GM18951 (cell line): ENCODE measurements around the gene PCED1A.

ENCODE experiments used
- POLR2A ChIP-seq: IDR thresholded peaks from 4 replicates; pipeline ENCODE4 v1.6.1; 2011; ENCODE audit warnings: mild to moderate bottlenecking; ENCODE audit not compliant: insufficient read length, insufficient read depth; ENCODE audit errors: extremely low read depth
- in situ Hi-C: fragments of 300-500 bp; cut with MboI; formaldehyde crosslinking; loops from one replicate; pipeline ENCODE4 v1.12.0; 2022; ENCODE audit warnings: low sequenced_read_pairs, mixed read lengths, inconsistent platforms; ENCODE audit not compliant: unreplicated experiment

Gene PCED1A

DNA sequence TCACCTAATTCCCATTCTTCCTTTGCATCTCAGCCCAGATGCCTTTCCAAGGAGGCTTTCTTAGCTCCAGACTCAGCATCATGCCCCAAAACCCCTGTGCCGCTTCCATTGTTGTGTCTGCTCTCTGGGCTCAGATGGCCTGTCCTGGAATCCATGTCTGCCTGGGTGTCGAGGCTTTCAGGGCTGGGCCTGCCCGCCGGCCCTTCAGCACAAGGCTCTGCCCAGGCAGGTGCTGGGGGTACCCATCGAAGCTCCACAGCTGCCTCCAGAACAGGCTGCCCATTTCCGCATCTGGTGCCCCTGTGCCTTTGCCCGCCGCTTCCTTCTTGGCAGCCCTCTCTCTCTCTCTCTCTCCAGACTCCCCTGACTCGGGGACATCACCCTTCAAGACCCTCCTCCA is 41.2 kb downstream of the PCED1A start:
- in situ Hi-C loops = no loop called here

DNA sequence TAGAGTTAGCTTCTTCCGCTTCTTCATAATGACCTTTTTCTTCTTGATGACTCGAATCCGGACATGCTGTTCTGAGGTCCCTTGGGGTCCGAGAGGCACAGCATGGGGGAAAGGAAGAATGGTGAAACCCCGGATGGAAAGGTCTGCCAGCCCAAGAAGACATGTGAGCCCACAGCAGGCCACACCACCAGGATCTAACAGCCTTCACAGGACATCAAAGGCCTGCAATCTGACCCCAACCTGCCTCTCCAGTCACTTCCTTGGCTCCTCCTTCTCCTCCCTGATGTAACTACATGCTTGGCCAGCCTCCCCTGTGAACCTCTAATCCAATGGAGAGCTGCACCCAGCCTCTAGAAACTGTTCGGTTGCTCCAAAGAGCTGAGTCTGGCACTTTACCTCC is 41.6 kb downstream of the PCED1A start:
- in situ Hi-C loops = no loop called here
- TF ChIP-seq POLR2A = no peak

More for the DNA sequence above, 41.2 kb downstream of the PCED1A start:
- no peak for TF ChIP-seq POLR2A

DNA sequence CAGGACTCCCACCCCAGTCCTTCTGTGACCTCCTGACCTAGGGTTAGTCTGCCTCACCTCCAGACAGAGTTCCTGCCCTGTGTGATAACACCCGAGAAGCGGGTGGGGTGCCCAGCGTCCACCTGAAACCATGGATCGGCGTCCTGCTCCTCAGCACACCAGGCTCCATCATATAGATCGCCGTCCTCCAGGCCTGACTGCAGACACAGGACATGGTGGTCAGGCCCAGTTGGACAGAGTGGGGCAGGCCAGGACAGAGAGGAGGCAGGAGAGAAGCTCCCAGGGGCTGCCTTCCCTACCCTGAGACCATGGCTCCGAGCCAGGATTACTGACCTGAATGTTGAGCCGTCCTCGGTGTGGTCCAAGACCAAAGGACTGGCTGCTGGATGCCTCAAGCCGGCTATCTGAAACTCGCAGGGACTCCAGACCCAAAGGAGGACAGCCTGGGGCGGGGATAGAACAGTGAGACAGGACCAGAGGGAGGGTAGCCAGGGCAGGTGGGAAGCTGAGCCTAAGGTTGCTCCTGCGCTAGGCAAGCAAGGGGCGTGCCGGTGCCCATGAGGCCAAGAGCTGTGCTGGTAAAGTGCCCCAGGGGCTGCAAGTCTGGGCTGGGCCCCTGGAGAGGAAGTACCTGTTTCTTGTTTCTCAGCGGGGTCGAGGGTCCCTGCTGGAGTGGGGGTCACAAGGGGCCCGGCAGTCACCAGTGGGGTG is 42.2 kb downstream of the PCED1A start:
- in situ Hi-C loops = no loop called here
- TF ChIP-seq POLR2A = no peak

DNA sequence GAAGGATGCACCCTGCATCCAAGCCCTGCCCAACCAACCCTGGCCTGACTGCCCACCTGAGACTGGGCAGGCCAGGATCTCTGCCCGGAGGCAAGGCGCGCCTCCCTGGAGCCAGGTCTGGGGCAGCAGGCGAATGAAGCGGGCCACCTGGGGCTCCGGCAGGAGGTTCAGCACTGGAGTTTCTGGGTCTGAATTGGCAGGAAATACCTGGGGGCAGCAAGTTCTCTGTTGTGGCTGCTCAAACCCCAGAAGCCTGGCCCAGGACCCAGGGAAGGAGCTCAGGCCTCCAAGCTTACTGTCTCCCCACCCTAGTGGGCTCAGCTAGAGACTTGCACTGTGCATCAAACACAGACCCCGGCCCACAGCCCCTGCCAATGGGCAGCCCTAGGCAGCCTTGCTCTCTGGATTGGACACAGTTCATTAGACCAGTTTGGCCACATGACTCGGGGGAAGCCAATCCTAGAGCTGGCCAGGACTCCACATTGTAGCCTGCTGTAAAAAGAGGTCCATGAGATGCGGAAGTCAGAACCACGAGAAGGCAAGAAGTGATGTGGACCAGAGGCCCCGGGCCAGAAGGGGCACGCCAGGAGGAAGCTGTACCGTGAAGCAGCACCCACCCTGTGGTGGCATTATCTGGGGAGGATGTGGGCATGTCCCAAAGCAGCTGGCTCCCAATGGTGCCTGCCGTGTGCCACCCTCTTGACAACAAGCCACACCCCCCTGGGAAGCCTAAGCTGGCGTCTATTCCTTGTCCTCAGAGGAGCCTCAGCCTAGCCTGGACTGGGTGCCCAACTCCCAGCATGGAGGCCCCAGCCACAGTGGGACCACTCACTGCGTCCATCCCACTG is 43.1 kb downstream of the PCED1A start:
- in situ Hi-C loops = no loop called here
- TF ChIP-seq POLR2A = no peak

DNA sequence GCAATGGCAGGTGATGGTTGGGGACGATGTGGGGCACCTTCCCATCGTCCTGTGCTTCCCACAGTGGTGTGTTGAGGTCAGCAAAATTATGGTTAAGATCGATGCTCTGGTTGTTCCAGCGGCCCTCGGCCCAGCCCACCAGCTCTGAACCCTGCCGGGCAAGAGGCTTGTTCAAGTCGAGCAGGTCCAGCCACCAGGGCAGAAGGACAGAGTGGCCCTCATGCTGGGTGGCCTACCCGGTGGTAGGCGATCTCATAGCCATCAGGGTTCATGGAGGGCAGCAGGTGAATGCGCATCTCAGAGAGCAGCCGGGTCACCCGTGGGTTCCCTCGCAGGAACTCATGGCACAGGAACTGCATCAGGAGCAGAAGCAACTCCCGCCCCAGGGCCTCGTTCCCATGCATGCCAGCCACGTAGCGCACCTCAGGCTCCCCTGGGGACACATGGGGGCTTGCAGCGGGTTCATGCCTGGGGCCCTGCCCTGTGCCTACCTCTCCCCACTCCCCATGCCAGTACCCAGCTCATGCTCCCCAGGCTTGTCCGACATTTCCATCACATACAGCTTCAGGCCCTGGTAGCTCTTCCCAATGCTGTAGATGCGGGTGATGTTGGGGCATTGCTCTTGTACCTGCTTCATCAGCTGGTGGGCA is 44.3 kb downstream of the PCED1A start:
- TF ChIP-seq POLR2A = no peak
- in situ Hi-C loops = no loop called here

DNA sequence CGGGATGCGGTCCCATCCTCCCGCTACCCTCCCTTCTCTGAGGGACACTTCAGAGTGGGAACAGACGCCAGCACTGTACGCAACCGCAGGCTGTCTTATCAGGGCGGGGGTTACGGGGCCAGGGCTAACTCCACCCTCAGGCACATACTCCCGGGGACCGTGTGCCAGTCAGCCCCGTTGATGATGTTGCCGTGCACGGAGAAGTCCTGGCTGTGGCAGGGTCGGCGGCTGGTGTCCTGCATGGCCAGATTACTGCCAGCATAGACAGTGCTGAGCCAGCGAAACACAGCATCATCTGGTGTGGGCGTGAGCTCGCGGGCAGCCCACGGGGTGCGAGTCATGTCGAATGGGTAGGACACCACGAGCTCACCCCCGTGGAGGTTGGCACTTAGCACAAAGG is 45.0 kb downstream of the PCED1A start:
- in situ Hi-C loops = no loop called here
- TF ChIP-seq POLR2A = no peak

DNA sequence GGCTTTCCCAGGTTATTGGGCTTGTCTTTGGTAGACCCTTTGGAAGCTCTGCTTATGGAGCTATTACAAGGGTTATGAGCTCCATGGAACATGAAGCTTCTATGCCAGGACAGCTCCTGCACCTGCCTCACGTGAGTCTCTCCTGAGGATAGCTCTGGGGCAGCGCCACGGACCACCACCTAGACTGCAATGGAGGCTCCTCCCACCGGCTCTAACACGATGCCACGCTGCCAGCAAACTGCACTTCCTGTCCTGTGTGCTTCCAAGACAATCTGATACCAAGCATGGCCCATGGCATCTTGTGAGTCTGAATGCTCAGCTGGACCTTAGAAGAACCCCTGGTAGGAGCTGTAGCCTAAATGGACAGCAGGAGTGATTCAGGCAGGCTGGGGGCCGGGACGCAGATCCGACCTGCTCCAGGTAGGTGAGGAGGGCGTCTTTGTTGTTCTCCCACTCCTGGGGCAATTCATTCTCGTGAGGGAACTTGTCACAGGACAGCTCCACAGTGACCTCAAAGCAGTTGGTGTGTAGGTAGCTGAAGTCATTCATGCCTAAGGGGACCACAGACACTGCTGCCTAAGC is 45.5 kb downstream of the PCED1A start:
- no peak for TF ChIP-seq POLR2A

DNA sequence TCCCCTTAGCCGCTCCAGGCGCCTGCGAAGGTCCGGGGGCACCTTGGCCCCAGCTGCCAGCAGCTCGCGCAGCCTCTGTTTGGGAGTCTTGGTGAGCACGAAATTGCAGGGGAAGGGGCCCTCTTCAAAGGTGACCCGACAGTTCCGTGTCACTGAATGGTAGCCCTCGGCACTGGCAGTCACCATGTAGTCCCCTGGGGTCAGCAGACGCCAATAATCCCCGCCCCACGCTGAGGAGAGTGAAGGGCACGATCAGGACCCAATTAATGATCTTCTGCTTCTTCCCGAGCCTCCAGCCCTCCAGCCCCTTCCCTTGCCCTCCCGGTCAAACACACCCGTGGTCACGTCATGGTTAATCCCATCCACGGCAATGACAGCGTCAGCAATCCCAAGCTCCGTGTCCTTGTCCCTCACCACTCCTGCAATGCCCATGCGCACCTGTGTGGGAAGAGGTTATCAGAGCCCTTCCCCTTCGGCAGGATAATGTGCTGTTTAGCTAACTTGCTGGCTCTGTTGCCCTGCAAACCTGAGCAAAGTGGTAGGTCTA is 46.2 kb downstream of the PCED1A start:
- in situ Hi-C loops = no loop called here
- no peak for TF ChIP-seq POLR2A

More for the DNA sequence above, 45.5 kb downstream of the PCED1A start:
- in situ Hi-C loops = no loop called here

DNA sequence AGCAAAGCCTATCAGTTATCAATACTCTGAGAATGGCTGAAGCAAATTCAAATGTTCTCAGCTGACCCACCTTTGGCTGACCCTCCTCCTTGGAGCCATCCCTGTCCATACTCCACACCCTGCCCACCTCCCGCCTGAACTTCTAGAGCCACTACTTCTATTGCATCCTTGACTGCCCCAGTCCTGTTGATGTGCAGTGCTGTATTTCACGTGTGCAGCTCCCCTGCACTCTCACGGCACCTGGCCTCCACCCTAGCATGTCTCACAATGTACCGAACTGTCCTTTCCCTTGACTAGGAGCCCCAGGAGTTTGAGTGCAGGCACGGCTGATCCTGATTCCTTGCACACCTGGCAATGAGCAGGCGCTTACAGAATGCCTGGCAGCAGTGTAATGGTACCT is 47.0 kb downstream of the PCED1A start:
- in situ Hi-C loops = no loop called here
- TF ChIP-seq POLR2A = no peak
